K562 (cell line): ENCODE results near the gene CYP11A1. TPM values are rescaled to one million over a fixed set of nuclear protein-coding genes. Genes with fewer than 3 reads are reported as not detected.
A peak's percentile ranks its signal among the peaks of the same experiment; 100 is the strongest.

Source experiments
- BRD9 ChIP-seq: fragments of 450-650 bp; IDR thresholded peaks from 2 replicates; pipeline ENCODE4 v1.6.1; 2018; ENCODE audit warnings: low read depth; ENCODE audit not compliant: partially characterized antibody
- CLOCK ChIP-seq: fragments of 250-450 bp; sonication (Bioruptor Pico); IDR thresholded peaks from 2 replicates; pipeline ENCODE4 v1.4.0; 2020; ENCODE audit warnings: mild to moderate bottlenecking, moderate library complexity, borderline replicate concordance
- ETV5 ChIP-seq: sonication (generic); formaldehyde crosslinking; IDR thresholded peaks from 2 replicates; pipeline ENCODE4 v1.4.0; 2020; ENCODE audit warnings: low read depth, mild to moderate bottlenecking, missing genetic modification reagents
- GTF3C2 ChIP-seq: IDR thresholded peaks from 3 replicates; pipeline ENCODE4 v1.6.1; 2011; ENCODE audit warnings: borderline replicate concordance, mild to moderate bottlenecking, moderate library complexity; ENCODE audit not compliant: insufficient read length; ENCODE audit errors: extremely low read depth
- RBM34 ChIP-seq: fragments of 200-400 bp; formaldehyde crosslinking; IDR thresholded peaks from 2 replicates; pipeline ENCODE4 v1.6.1; 2018; ENCODE audit warnings: low read length, borderline replicate concordance; ENCODE audit not compliant: insufficient read depth
- polyA plus RNA-seq, 8 experiments: library from polyadenylated mRNA; depleted of rRNA in 4 of 8; stranded (reverse) in 5 of 8; unstranded in 3 of 8; fragments of >200 nt; fragmentation: Nextera tagmentation in 2 of 8; fragmentation: Illumina TruSeq in 1 of 8; extraction: Ambion mirVana in 2 of 8; extraction: Trizol in 1 of 8; gene quantifications; 2 replicates each; pipeline versions ENCODE4 v1.2.1 to v1.2.3, GENCODE V29; 2011 to 2014; ENCODE audit warnings: inconsistent platforms in 1 of 8, missing spikeins in 1 of 8
- total RNA-seq, 7 experiments: library from RNA; depleted of rRNA in 6 of 7; stranded (reverse); fragments of >200 nt in 6 of 7; fragmentation: Illumina TruSeq in 2 of 7; extraction: Trizol in 2 of 7; gene quantifications; 2 replicates each; pipeline versions ENCODE4 v1.2.1 to v1.2.3, GENCODE V29; 2011 to 2021; ENCODE audit warnings: low replicate concordance in 1 of 7
- TF ChIP-seq, protein P1 (sequence below): fragments of 250-450 bp; sonication (Bioruptor Pico); IDR thresholded peaks from 2 replicates; pipeline ENCODE4 v1.6.1; 2021; ENCODE audit warnings: mild to moderate bottlenecking
- TF ChIP-seq, protein P2 (sequence below), 2 experiments: fragments of 450-650 bp; IDR thresholded peaks; 2 replicates each; pipeline ENCODE4 v1.6.1; 2016; ENCODE audit warnings: mild to moderate bottlenecking in 2 of 2, borderline replicate concordance in 1 of 2, low read depth in 1 of 2, moderate library complexity in 1 of 2
- TF ChIP-seq, protein P3 (sequence below): sonication (generic); formaldehyde crosslinking; IDR thresholded peaks from 2 replicates; pipeline ENCODE4 v1.8.0; 2022; ENCODE audit warnings: mild to moderate bottlenecking, missing genetic modification reagents

The CYP11A1 gene
- total and polyA plus RNA-seq, 9 of the 15 experiments (the other 6 are each of a cell fraction or from before 2014, with no cell fraction given): 0.06 to 0.24 (median 0.10) TPM; not detected in 4

DNA sequence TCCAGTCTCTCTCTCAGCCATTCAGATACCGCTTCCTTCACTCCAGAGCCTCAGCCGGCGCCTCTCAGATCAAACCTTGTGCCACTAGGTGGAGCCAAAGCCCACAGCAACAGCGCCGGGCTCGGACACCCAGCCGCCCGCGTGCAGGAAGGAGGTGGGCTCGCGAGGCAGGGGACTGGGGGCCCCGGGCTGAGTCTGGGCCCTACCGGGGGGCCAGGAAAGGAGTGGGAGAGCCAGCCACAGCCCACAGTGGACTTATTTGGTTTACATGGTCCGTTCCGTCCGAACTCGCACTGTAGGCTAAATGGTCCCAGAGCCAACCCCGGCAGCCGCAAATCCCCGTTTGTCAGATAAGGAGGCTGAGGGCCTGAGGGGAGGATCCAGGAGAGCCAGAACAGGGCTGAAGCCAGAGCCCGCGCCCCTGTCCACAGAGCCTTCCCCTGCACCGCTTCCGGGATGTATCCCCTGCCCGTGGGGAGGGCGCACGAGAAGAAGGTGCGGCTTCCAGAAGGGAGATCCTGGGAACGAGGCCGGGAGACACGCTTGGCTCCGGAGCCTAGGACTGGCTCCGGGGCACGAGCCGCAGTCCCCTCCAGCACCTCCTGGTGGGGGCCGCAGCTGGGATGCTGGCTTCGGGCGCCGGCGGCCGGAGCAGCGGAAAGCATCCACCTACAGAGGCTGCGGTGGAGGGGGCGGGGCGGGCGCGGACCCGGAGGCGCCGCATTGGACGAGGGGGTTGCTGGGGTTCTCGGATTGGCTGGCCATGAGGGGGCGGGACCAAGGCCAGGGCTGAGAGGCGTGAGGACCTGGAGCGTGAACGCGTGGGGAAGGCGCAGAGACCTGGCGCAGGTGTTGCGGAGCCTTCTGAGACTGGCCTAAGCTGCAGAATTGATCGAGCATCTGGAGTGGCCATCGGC lies 6.5 kb upstream of the CYP11A1 start (continued):
- TF ChIP-seq, protein P1, sequence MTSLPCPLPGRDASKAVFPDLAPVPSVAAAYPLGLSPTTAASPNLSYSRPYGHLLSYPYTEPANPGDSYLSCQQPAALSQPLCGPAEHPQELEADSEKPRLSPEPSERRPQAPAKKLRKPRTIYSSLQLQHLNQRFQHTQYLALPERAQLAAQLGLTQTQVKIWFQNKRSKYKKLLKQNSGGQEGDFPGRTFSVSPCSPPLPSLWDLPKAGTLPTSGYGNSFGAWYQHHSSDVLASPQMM (CRISPR knock-in tag): no peak
- TF ChIP-seq CLOCK (CRISPR knock-in tag) (no peak), GTF3C2 (no peak), RBM34 (no peak), BRD9 (peak; percentile 44), ETV5 (peak; percentile 35; the same call in 1 of the 2 replicates)
- TF ChIP-seq, protein P2, sequence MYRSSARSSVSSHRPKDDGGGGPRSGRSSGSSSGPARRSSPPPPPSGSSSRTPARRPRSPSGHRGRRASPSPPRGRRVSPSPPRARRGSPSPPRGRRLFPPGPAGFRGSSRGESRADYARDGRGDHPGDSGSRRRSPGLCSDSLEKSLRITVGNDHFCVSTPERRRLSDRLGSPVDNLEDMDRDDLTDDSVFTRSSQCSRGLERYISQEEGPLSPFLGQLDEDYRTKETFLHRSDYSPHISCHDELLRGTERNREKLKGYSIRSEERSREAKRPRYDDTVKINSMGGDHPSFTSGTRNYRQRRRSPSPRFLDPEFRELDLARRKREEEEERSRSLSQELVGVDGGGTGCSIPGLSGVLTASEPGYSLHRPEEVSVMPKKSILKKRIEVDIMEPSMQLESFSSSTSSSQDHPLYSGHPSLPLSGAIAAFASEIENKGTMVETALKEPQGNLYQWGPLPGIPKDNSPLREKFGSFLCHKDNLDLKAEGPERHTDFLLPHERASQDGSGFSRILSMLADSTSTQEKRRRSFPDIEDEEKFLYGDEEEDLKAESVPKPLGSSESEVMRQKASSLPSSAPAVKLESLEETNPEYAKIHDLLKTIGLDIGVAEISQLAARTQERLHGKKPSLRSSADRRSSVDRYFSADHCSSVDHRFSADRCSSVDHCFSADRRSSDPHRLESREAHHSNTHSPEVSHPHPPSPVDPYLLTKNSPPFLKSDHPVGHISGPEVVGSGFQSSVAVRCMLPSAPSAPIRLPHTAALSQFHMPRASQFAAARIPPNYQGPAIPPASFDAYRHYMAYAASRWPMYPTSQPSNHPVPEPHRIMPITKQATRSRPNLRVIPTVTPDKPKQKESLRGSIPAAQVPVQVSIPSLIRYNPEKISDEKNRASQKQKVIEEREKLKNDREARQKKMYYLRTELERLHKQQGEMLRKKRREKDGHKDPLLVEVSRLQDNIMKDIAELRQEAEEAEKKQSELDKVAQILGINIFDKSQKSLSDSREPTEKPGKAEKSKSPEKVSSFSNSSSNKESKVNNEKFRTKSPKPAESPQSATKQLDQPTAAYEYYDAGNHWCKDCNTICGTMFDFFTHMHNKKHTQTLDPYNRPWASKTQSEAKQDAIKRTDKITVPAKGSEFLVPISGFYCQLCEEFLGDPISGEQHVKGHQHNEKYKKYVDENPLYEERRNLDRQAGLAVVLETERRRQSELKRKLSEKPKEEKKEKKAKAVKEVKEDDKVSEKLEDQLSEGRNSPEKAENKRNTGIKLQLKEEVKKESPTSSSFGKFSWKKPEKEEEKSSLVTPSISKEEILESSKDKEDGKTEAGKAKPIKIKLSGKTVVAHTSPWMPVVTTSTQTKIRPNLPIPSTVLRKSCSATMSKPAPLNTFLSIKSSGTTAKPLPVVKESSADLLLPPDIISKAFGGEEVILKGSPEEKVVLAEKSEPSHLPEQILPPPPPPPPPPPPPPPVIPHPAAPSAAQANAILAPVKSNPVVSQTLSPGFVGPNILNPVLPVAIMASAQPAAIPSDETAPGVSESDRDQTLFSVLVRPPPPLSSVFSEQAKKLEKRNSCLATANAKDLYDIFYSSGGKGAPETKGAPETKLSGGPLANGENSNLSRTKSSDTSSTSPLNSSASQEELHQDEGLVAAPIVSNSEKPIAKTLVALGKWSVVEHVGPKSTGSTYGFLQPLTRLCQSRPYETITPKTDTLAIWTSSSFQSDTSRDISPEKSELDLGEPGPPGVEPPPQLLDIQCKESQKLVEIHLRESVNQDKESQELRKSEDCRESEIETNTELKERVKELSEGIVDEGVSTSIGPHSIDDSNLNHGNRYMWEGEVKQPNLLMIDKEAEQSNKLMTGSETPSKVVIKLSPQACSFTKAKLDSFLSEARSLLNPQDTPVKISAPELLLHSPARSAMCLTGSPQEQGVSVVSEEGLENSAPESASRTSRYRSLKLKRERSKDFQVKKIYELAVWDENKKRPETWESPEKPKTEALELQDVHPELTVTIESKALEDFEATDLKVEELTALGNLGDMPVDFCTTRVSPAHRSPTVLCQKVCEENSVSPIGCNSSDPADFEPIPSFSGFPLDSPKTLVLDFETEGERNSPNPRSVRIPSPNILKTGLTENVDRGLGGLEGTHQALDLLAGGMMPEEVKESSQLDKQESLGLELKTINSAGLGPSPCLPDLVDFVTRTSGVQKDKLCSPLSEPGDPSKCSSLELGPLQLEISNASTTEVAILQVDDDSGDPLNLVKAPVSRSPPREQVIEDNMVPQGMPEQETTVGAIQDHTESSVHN (IDR thresholded peaks at IDR 0.05; ENCODE audit: borderline replicate concordance in 1 of 2, low read depth in 1 of 2): no peak
- TF ChIP-seq, protein P3, sequence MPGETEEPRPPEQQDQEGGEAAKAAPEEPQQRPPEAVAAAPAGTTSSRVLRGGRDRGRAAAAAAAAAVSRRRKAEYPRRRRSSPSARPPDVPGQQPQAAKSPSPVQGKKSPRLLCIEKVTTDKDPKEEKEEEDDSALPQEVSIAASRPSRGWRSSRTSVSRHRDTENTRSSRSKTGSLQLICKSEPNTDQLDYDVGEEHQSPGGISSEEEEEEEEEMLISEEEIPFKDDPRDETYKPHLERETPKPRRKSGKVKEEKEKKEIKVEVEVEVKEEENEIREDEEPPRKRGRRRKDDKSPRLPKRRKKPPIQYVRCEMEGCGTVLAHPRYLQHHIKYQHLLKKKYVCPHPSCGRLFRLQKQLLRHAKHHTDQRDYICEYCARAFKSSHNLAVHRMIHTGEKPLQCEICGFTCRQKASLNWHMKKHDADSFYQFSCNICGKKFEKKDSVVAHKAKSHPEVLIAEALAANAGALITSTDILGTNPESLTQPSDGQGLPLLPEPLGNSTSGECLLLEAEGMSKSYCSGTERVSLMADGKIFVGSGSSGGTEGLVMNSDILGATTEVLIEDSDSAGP (CRISPR knock-in tag): no peak
